ENCODE data around the gene AGBL5.

AGBL5 gene

DNA sequence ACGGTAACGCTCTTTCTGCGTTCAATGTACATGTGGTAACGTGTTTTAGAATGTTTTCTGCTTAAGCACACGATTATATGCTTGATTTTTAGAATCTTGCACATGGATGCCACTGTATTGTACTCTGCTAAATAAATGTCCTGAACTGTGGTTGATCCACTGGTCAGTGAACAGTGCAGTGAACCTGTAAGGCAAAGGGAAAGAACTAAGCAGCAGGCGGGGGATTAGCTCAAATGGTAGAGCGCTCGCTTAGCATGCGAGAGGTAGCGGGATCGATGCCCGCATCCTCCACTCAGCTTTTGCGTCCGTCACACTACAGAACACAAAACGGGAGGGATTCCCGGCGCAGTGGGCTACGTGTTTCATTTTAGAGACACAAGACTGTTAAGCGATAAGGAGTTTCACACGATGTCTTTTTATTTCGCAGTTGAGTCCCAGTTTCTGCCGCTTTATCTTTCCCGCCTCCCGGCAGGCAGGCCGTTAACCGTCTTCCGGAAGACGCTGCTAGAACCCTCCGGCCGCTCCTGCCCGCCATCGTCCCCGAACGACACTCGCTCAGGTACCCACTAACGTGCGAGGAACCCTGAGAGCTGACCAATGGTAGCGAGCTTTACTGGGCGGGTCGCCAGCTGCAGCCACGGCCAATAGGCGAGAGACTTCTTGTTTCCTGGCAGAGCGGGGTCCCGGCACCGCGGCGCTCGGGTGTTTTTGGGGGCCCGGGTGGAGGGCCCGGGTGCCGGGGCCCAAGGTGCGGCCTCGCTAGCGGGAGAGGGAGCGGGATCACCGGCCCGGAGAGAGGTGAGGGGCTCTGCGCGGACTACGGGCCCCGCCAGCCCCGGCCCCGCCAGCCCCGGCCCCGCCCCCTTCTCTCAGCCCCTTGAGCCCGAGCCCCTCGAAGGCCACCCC, at the start of gene AGBL5:
AGBL5 (plus strand) TSS at position 673 of the 906 bp plus-strand sequence. CDS start 1,291 bp downstream, outside the sequence.
- FAIRE-seq, result no peak

DNA sequence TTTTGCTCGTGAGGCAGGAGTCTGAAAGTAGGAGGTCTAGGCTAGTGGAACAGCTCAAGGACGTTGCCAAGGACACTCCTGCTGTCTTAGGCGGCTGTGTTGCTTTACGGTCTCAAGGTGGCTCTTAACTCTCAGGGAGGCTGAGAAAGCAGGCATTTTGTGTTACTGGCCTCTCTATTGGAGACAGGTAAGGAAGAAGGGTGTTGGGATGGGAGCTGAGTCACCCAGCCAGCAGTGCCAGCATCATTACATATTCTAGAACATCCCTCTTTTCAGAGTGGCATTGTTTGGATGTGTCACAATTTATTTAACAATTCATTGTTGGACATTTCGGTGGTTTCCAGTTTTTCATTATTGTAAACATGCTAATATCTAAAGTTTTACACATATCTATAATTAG, 49.5 kb upstream of the AGBL5 start:
- FAIRE-seq, result no peak

GRCh38 chr2:27003007-27003406, 48.5 kb upstream of the AGBL5 start:
- no peak for FAIRE-seq

GRCh38 chr2:27003857-27004256, 47.6 kb upstream of the AGBL5 start:
- FAIRE-seq, result no peak

- FAIRE-seq, result no peak
These were observed 44.7 kb upstream of the AGBL5 start for GRCh38 chr2:27006602-27007415.

- no peak for FAIRE-seq
These were observed 43.8 kb upstream of the AGBL5 start for GRCh38 chr2:27007416-27008374.

- no peak for FAIRE-seq
These were observed 42.8 kb upstream of the AGBL5 start for GRCh38 chr2:27008678-27009077.

GRCh38 chr2:27009083-27009482, 42.4 kb upstream of the AGBL5 start:
- no peak for FAIRE-seq

- FAIRE-seq, result no peak
These were observed 41.8 kb upstream of the AGBL5 start for GRCh38 chr2:27009716-27010115.

GRCh38 chr2:27010139-27010538, 41.3 kb upstream of the AGBL5 start:
- FAIRE-seq, result no peak

- no peak for FAIRE-seq
These were observed 37.7 kb upstream of the AGBL5 start for GRCh38 chr2:27013738-27014137.

GRCh38 chr2:27014771-27015433, 36.6 kb upstream of the AGBL5 start:
- no peak for FAIRE-seq

DNA sequence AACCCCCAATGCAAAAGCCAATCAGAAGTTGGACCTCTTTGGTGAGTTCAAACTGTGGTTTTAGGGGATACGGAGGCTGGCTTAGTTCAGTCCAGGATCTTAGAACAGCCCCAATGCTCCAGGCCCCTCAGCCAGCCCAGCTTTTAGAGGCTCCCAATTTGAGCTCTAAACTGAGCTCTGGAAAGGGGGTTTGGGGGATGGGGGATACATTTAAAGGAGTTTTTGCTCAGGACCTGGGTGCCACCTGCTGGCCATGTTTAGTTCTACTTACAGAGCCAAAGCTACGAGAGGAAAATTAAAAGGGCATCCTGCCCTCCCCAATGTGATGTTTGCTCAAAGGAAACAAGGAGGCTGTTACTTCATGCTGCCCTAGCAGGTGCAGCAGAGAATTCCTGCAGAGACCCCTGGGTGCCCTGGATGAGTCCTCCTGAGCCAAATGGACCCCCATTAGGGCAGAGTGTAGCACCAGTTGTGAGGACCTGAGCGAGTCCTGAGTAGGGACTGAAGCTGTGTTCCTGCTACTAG, 34.6 kb upstream of the AGBL5 start:
- no peak for FAIRE-seq

DNA sequence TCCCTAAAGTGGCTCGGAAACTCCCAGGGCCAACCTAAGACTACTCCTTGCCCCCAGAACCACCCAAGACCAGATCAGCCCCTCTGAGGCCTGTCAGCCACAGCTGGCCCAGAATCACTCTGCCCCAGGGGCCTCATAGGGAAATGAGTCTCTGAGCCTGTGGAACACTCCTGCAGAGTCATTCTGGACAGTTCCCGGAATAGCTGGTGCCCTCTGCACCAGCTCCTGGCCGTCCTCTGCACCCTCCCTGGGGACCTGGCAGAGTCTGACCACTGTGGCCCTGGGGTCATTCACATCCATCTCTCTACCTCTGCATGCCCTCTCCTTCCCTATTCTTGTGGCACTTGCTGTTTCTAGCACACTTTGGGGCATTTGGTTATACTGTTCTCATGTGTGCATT, 33.3 kb upstream of the AGBL5 start:
- FAIRE-seq, result no peak

DNA sequence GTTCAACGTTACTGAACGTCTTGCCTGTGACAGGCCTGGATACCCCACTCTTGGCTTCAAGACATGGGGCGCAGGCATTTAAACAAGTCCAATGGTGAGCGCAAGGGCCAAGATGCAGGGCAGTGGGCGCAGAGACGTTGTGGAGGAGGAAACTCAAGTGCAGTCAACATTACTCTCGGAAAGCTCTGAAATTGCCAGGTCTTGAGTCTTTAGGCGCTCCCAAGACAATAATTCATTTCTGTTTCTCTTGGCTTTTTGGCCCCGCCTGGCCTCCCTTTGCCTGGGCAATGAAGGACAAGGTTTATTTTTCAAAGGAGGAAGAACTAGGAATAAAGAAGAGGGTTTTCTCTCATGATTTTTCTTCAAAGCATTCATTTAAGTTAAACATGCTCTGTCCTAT, 32.0 kb upstream of the AGBL5 start:
- no peak for FAIRE-seq

DNA sequence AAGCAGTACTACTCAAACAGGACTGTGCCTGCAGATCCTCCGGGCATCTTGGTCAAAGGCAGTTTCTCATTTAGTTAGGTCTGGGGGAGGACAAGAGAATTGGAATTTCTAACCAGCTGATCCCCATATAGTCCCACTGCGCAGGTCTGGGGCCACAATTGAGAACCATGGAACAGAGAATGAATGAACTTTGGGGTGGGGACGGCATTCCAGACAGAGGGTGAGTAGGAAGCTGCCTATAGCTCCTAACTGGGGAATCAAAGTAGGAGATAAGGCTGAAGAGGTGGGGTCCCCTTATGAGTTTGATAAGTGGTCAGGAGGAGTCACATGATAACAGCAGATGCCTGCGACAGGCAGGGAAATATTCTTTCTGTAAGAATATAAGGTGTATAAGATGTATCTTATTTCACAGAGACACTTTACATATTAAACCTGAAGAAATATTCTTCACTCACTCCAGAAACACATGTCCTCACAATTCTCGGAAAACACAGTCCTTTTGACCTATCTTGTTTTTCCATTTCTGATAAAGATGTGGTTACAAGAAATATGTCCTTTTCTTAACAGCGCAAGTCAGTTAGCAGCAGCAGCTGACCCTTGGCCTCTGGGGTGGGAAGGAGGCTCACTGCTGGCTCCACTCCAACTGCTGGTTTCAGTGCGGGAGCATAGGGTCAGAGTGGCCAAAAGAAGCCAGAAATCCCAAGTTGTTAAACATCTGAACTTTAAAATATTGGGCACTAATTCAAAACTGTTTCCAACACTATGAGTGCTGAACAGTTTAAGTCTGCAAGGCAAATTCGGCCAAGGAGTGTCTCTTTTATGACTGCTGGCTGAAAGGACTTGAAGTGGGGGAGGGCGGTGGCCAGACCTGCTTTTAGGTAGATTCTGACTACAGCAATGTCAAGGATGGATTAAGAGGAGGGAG, 31.3 kb upstream of the AGBL5 start:
- FAIRE-seq, result no peak

DNA sequence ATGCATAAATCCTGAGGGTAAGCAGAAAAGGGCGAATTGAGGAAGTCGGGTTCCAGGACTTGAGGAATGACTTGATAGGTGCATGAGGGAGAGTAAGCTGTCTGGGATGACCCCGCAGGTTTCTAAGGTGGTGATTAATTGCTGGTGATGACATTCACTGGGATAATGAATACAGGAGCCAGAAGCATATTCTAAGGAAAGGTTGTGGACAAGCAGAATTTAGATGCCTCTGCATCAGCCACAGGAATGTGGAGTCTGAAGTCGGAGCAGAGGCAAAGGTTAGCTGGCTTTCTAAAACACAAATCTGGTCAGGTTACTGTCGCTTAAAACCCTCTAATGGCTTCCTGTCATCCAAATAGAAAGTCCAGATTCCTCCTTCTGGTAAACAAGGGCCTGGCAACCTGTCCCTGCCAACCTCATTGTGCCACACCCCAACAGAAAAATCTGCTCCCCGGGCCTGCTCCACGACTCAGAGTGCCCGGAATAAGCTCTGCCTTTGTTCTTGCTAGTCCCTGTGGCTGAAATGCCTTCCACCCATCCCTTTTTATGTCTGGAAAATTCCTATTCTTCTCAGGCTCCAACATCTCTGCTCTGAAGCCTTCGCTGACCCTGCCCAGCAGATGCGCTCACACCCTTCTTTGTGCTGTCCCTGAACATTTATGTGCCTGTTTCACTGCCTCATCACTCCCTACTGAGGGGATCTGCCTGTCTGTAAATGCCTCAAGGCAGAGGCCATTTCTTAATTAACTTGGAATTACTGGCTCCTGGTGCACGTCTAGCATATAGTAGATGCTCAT, 30.0 kb upstream of the AGBL5 start:
- FAIRE-seq, result no peak

GRCh38 chr2:27023740-27024139, 27.7 kb upstream of the AGBL5 start:
- no peak for FAIRE-seq

DNA sequence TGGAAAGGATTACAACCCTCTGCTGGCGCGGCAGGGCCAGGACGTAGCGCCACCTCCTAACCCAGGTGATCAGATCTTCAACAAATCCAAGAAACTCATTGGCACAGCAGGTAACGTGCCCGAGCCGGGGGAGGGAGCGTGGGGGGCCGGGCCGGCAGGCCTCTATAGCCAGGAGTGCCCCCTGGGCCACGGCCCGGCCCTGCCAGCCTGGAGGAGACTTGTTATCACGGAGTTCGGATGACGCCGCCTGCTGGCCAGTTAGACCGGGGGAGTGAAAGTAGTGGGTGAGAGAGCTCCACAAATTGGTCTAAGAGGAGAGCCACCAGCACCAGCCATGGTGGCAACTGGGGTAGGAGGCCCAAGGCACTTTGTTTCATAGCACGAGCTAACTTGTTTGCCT, 27.3 kb upstream of the AGBL5 start:
- FAIRE-seq, result no peak

- FAIRE-seq, result no peak
These were observed 26.7 kb upstream of the AGBL5 start for GRCh38 chr2:27024812-27025211.

All from endometrium (tissue), 2 donors.